OCI-LY1 (cell line): Measurements from ENCODE around the gene CCDC60.

Source experiments
- H2AFZ ChIP-seq: fragments of 200-600 bp; sonication (generic), shearing (Covaris generic); 2 replicates; pipeline ENCODE4 v1.6.0; 2014; ENCODE audit warnings: antibody characterized with exemption, mild to moderate bottlenecking, low read length
- H3F3A ChIP-seq: fragments of 200-600 bp; sonication (generic), shearing (Covaris generic); 2 replicates; pipeline ENCODE4 v1.6.0; 2014; ENCODE audit warnings: mild to moderate bottlenecking, antibody characterized with exemption, low read length, moderate library complexity; ENCODE audit not compliant: insufficient read depth
- H3K27ac ChIP-seq: fragments of 200-600 bp; sonication (generic); 2 replicates; pipeline ENCODE4 v1.5.1; 2014; ENCODE audit warnings: low read length, mixed run types, mild to moderate bottlenecking, low read depth; ENCODE audit not compliant: poor library complexity, severe bottlenecking
- H3K27me3 ChIP-seq: fragments of 200-600 bp; sonication (generic); 2 replicates; pipeline ENCODE4 v1.6.0; 2014; ENCODE audit warnings: antibody characterized with exemption, mild to moderate bottlenecking, low read length, moderate library complexity; ENCODE audit not compliant: insufficient read depth
- H3K36me3 ChIP-seq: fragments of 200-600 bp; sonication (generic); 2 replicates; pipeline ENCODE4 v1.6.1; 2014; ENCODE audit warnings: mild to moderate bottlenecking, antibody characterized with exemption, low read length, moderate library complexity, mixed read lengths; ENCODE audit not compliant: insufficient read depth
- H3K4me1 ChIP-seq: fragments of 200-600 bp; sonication (generic); 2 replicates; pipeline ENCODE4 v1.5.1; 2014; ENCODE audit warnings: mild to moderate bottlenecking, low read length, moderate library complexity; ENCODE audit not compliant: insufficient read depth, severe bottlenecking
- H3K4me2 ChIP-seq: fragments of 200-600 bp; sonication (generic), shearing (Covaris generic); 2 replicates; pipeline ENCODE4 v1.6.1; 2014; ENCODE audit warnings: low read length
- H3K4me3 ChIP-seq: fragments of 200-600 bp; sonication (generic); 2 replicates; pipeline ENCODE4 v1.5.1; 2014; ENCODE audit warnings: low read length, low read depth, mild to moderate bottlenecking, mixed read lengths; ENCODE audit not compliant: poor library complexity, severe bottlenecking
- H3K79me2 ChIP-seq: fragments of 200-600 bp; shearing (Covaris generic); 2 replicates; pipeline ENCODE4 v1.6.1; 2016; ENCODE audit warnings: mixed run types, low read length, mixed read lengths; ENCODE audit not compliant: insufficient read depth
- H3K9ac ChIP-seq: fragments of 200-600 bp; sonication (generic), shearing (Covaris generic); 2 replicates; pipeline ENCODE4 v1.6.1; 2014; ENCODE audit warnings: mild to moderate bottlenecking, low read length, mixed read lengths
- H3K9me2 ChIP-seq: fragments of 200-600 bp; sonication (generic), shearing (Covaris generic); 2 replicates; pipeline ENCODE4 v1.6.1; 2014; ENCODE audit warnings: low read depth, mild to moderate bottlenecking, low read length, mixed read lengths
- H3K9me3 ChIP-seq: fragments of 200-600 bp; shearing (Covaris generic); 2 replicates; pipeline ENCODE4 v1.6.1; 2014; ENCODE audit warnings: low read length, mixed read lengths
- H4K20me1 ChIP-seq: fragments of 200-600 bp; sonication (generic), shearing (Covaris generic); 2 replicates; pipeline ENCODE4 v1.6.0; 2016; ENCODE audit warnings: mild to moderate bottlenecking, low read length; ENCODE audit not compliant: insufficient read depth
- EZH2 ChIP-seq: fragments of 200-600 bp; sonication (generic), shearing (Covaris generic); IDR thresholded peaks from 2 replicates; pipeline ENCODE4 v1.8.0; 2017; ENCODE audit warnings: borderline replicate concordance, mixed run types, mild to moderate bottlenecking, antibody characterized with exemption, low read length, moderate library complexity, mixed read lengths
- TF ChIP-seq, protein P1 (sequence below): fragments of 200-600 bp; sonication (generic), shearing (Covaris generic); IDR thresholded peaks from 2 replicates; pipeline ENCODE4 v1.5.1; 2017; ENCODE audit warnings: mild to moderate bottlenecking, antibody characterized with exemption, low read length, moderate library complexity, mixed read lengths

CCDC60 gene

DNA sequence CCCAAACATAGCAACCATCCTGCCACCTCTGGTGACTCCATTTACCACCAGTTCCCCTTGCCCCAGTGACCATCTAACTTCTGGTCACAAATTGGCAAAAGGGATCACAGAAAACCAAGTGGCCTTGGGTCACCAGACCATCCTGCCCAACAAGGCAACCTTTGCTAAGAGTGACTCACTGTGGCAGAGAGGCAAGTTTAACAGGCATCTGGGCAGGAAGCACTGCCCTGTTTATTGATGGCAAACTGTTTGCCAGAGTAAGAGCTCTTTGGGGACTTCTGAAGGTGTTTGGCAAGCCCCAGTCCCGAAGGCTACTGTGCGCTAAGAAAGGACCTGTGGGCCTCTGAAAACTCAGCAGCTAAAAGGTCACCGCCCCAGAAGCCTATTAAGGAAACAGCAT is 230.9 kb downstream of the CCDC60 start:
- Histone ChIP-seq H3K4me3 (no peak overlapping the region), H3K27me3 (no peaks in the 10 kb centered on the region), H3K9me3 (no peaks in the 10 kb centered on the region), H3F3A (no peaks in the 10 kb centered on the region), H3K4me1 (no peaks in the 10 kb centered on the region), H3K36me3 (no peaks in the 10 kb centered on the region), H3K79me2 (no peaks in the 10 kb centered on the region), H3K9me2 (no peaks in the 10 kb centered on the region), H3K4me2 (no peak overlapping the region), H4K20me1 (no peaks in the 10 kb centered on the region), H3K27ac (no peak overlapping the region), H3K9ac (no peak overlapping the region), H2AFZ (no peak overlapping the region)
- no peak for TF ChIP-seq EZH2
- TF ChIP-seq, protein P1, sequence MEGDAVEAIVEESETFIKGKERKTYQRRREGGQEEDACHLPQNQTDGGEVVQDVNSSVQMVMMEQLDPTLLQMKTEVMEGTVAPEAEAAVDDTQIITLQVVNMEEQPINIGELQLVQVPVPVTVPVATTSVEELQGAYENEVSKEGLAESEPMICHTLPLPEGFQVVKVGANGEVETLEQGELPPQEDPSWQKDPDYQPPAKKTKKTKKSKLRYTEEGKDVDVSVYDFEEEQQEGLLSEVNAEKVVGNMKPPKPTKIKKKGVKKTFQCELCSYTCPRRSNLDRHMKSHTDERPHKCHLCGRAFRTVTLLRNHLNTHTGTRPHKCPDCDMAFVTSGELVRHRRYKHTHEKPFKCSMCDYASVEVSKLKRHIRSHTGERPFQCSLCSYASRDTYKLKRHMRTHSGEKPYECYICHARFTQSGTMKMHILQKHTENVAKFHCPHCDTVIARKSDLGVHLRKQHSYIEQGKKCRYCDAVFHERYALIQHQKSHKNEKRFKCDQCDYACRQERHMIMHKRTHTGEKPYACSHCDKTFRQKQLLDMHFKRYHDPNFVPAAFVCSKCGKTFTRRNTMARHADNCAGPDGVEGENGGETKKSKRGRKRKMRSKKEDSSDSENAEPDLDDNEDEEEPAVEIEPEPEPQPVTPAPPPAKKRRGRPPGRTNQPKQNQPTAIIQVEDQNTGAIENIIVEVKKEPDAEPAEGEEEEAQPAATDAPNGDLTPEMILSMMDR: no peak

DNA sequence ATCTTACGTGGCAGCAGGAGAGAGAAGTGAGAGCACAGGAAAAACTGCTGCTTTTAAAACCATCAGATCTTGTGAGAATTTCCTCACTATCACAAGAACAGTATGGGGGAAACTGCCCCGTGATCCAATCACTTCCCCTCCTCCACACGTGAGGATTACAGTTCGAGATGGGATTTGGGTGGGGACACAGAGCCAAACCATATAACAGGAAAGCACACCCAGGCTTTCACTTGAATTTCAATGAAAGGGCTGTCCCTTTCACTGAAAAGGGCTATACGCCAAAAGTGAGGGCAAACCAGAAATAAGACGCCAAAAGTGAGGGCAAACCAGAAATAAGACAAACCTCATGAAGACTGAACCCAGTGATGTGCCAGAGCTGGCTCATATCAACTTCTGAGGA is 236.2 kb downstream of the CCDC60 start:
- Histone ChIP-seq H3K36me3 (no peaks in the 10 kb centered on the region), H3F3A (no peaks in the 10 kb centered on the region), H3K27me3 (no peaks in the 10 kb centered on the region), H2AFZ (no peak overlapping the region), H4K20me1 (no peaks in the 10 kb centered on the region), H3K4me1 (no peaks in the 10 kb centered on the region), H3K79me2 (no peaks in the 10 kb centered on the region), H3K4me3 (no peak overlapping the region), H3K27ac (no peak overlapping the region), H3K9me2 (no peaks in the 10 kb centered on the region), H3K9me3 (no peaks in the 10 kb centered on the region), H3K4me2 (no peak overlapping the region), H3K9ac (no peak overlapping the region)
- TF ChIP-seq EZH2: no peak
- TF ChIP-seq, protein P1: no peak

DNA sequence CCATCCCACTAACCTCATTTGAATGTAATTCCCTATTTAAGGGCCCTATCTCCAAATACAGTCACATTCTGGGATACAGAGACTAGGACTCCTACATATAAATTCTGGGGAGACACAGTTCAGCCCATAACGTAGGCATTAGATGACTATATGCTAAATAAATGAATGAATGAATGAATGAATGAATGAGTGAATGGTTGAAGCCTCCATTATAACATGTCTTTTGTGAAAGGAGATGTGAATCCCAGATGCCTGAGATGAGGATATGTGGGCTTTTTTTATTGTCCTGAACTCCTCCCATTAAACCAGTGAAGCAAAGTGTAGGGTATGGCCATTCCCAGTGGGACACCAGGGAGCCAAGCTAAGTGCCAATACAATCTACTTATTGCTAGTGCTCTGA is 238.6 kb downstream of the CCDC60 start:
- Histone ChIP-seq H4K20me1 (no peaks in the 10 kb centered on the region), H3K9ac (no peak overlapping the region), H3F3A (no peaks in the 10 kb centered on the region), H3K79me2 (no peaks in the 10 kb centered on the region), H3K4me1 (no peaks in the 10 kb centered on the region), H3K27me3 (no peaks in the 10 kb centered on the region; the same call in 1 of the 2 replicates), H3K4me2 (no peak overlapping the region), H3K4me3 (no peak overlapping the region), H3K9me2 (no peaks in the 10 kb centered on the region), H2AFZ (no peak overlapping the region), H3K36me3 (no peaks in the 10 kb centered on the region), H3K9me3 (no peaks in the 10 kb centered on the region), H3K27ac (no peak overlapping the region)
- TF ChIP-seq, protein P1: no peak
- TF ChIP-seq EZH2: no peak
